ENCODE results near the gene ARHGAP26. TPM values are rescaled to one million over a fixed set of nuclear protein-coding genes. Genes with fewer than 3 reads are reported as not detected.

Gene ARHGAP26
- total RNA-seq, 2 experiments from 2014 or later, result 17.0 to 19.5 TPM

DNA sequence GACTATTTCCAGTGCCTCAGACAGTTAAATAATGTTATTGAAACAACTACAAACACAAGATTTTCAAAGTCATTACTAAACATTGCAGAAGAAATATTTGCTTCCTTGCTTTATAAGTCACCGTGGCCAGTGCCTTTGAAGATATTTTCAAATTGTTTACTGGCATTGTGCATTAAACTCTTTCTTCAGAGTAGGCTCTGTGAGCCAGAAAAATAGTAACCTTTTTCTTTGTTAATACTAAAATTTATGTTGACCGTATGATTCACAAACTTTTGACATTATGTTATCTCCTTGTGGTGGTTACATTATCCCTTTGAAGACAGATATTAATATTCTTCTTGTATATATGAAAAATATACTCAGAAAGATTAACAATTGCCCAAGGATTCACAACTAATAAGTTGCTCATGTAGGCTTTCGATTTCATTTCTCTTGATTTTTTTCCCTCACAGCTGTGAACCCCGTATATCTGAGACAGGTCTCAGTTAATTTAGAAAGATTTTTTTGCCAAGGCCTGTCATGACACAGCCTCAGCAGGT, 493.2 kb downstream of the ARHGAP26 start:
- CTCF ChIA-PET, result no interaction called here
- no peak for DNase-seq
- no peak overlapping the region for H3K4me3 Mint-ChIP-seq
- peaks cover 11% of the 10 kb centered on the region for H3K4me1 Mint-ChIP-seq (ENCODE audit: low read depth)
- intact Hi-C loops (cut with micrococcal nuclease), result no loop called here
- H3K27ac Mint-ChIP-seq, result no peak overlapping the region
- no peaks in the 10 kb centered on the region for H3K36me3 Mint-ChIP-seq (ENCODE audit: low read depth)
- peaks cover 15% of the 10 kb centered on the region for H3K9me3 Mint-ChIP-seq
- H3K27me3 Mint-ChIP-seq (ENCODE audit: low read depth), result no peaks in the 10 kb centered on the region

DNA sequence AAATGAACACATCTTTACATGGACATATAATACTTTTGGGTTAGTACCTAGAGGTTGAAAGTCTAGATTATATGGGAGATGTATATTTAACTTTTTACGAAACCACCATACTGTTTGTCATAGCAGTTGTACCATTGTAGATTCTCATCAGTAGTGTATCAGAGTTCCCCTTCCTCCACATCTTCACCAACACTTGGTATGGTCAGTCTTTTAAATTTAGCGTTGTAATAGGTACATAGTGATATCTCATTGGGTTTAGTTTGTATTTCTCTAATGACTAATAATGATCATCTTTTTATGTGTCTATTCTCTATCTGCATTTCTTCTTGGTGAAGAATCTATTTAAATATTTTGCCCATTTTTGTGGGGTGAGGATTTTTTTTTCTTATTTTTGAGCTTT, 495.8 kb downstream of the ARHGAP26 start:
- peaks cover 2% of the 10 kb centered on the region for H3K36me3 Mint-ChIP-seq (ENCODE audit: low read depth)
- intact Hi-C loops (cut with micrococcal nuclease), result no loop called here
- no peak overlapping the region for H3K27ac Mint-ChIP-seq
- peaks cover 11% of the 10 kb centered on the region for H3K4me1 Mint-ChIP-seq (ENCODE audit: low read depth)
- no peak overlapping the region for H3K4me3 Mint-ChIP-seq
- H3K9me3 Mint-ChIP-seq, result peaks cover 21% of the 10 kb centered on the region
- H3K27me3 Mint-ChIP-seq (ENCODE audit: low read depth), result no peaks in the 10 kb centered on the region
- CTCF ChIA-PET, result interaction anchor here (0.7 kb wide), 1 partner anchor 17 kb away, joined by 5 read pairs; no protein-coding TSS in a partner anchor
- DNase-seq, result no peak

DNA sequence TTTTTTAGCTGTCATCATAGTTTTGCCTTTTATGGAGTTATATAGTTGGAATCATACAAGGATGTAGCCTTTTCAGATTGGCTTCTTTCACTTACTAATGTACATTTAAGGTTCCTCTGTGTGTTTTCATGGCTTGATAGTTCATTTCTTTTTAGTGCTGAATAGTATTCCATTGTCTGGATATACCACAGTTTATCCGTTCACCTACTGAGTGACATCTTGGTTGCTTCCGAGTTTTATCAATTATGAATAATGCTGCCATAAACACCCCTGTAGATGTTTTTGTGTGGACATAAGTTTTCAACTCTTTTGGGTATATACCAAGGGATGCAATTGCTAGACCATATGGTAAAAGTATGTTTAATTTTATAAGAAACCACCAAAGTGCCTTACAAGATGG, 497.0 kb downstream of the ARHGAP26 start:
- Mint-ChIP-seq H3K4me3 (no peak overlapping the region), H3K27me3 (ENCODE audit: low read depth) (no peaks in the 10 kb centered on the region), H3K9me3 (peaks cover 21% of the 10 kb centered on the region), H3K4me1 (ENCODE audit: low read depth) (peaks cover 5% of the 10 kb centered on the region), H3K27ac (no peak overlapping the region), H3K36me3 (ENCODE audit: low read depth) (peaks cover 2% of the 10 kb centered on the region)
- no peak for DNase-seq
- intact Hi-C loops (cut with micrococcal nuclease), result no loop called here
- CTCF ChIA-PET, result no interaction called here

DNA sequence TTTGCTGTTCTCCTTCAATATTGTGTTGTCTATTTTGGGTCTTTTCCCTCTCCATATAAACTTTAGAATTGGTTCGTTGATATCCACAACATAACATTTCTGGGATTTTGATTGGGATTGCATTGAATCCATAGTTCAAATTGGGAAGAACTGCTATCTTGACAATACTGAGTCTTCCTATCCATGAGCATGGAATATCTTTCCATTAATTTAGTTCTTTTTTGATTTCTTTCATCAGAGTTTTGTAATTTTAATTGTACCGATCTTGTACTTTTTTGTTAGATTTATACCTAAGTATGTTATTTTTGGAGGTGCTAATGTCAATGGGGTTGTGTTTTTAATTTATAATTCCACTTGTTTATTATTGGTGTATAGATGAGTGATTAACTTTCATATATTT, 498.2 kb downstream of the ARHGAP26 start:
- CTCF ChIA-PET, result interaction anchor here (0.6 kb wide), 1 partner anchor 150 kb away, joined by 3 read pairs; no protein-coding TSS in a partner anchor
- DNase-seq, result no peak
- peaks cover 21% of the 10 kb centered on the region for H3K9me3 Mint-ChIP-seq
- no peak overlapping the region for H3K27ac Mint-ChIP-seq
- intact Hi-C loops (cut with micrococcal nuclease), result no loop called here
- H3K27me3 Mint-ChIP-seq (ENCODE audit: low read depth), result no peaks in the 10 kb centered on the region
- H3K36me3 Mint-ChIP-seq (ENCODE audit: low read depth), result peaks cover 2% of the 10 kb centered on the region
- H3K4me1 Mint-ChIP-seq (ENCODE audit: low read depth), result no peaks in the 10 kb centered on the region
- H3K4me3 Mint-ChIP-seq, result no peak overlapping the region

DNA sequence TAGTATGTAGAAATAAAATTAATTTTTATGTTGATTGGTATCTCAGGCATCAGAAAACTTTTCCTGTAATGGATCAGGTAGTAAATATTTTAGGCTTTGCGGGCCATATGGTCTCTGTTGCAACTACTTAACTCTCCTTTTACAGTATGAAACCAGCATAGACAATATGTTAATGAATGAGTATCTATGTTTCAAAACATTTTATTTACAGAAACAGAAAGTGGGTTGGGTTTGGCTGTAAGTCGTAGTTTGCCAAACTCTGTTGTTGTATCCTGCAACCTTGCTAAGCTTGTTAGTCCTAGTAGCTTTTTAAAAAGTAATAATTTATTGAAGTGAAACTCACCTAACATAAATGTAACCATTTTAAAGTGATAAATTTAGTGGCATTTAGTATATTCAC, 501.3 kb downstream of the ARHGAP26 start:
- intact Hi-C loops (cut with micrococcal nuclease), result no loop called here
- Mint-ChIP-seq H3K27ac (no peak overlapping the region), H3K36me3 (ENCODE audit: low read depth) (peaks cover 7% of the 10 kb centered on the region)

DNA sequence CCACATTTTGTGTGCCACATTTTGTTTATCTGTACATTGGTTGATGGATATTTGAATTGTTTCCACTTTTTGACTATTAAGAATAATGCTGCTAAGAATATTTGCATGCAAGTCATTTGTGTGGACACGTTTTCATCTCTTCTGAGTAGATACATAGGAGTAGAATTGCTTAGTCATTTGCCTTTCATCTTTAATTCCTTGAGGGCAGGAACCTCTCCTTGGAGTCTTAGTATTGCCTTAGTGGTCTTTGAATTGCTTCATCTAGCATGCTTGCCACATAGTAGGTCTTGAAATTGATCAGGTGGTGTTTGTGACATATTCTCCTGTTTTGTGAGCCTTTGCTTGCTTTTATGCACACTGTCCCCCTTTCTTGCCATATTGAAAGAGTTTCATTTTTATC, 504.8 kb downstream of the ARHGAP26 start:
- CTCF ChIA-PET, result no interaction called here
- Mint-ChIP-seq H3K4me3 (no peak overlapping the region), H3K36me3 (ENCODE audit: low read depth) (peaks cover 8% of the 10 kb centered on the region), H3K27me3 (ENCODE audit: low read depth) (no peaks in the 10 kb centered on the region), H3K9me3 (no peaks in the 10 kb centered on the region), H3K27ac (no peak overlapping the region), H3K4me1 (ENCODE audit: low read depth) (no peaks in the 10 kb centered on the region)
- intact Hi-C loops (cut with micrococcal nuclease), result no loop called here
- DNase-seq, result no peak

More for the DNA sequence above, 501.3 kb downstream of the ARHGAP26 start:
- Mint-ChIP-seq H3K4me1 (ENCODE audit: low read depth) (no peaks in the 10 kb centered on the region), H3K9me3 (peaks cover 16% of the 10 kb centered on the region), H3K4me3 (no peak overlapping the region), H3K27me3 (ENCODE audit: low read depth) (no peaks in the 10 kb centered on the region)
- CTCF ChIA-PET, result no interaction called here
- DNase-seq, result no peak

DNA sequence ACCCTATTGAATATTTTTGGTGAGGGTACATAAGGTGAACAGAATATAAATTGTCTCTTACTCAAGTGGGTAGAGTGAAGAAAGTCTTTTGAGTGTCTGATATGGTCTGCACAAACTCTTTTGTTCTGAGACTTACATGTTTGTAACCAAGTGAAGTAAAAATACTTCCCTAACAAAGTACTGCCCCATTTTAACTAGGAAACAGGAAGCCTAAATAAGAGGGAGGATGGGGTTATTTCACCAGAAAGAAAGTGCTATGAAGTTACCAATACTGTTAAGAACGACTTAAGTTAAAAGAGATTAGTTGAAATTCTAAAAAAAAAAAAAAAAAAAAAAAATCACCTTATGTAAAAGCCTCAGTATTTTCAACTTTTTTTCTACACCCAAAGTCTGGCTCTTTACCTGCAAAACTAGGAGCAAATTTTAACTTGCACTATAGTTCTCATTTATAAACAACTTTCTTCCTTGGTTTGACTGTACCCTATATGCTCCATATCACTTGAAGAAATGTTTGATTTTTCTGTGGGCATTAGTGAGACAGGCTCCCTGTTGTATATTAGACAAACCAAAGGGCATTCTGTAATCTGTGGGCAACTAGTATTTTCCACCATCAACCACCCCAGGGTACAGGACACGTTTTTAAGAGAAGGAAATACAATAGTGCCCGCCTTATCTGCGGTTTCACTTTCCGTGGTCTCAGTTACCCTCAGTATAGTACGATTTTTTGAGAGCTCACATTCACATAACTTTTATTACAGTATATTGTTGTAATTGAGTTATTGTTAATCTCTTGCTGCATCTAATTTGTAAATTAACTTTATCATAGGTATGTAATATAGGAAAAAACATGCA, 505.6 kb downstream of the ARHGAP26 start:
- Mint-ChIP-seq H3K36me3 (ENCODE audit: low read depth) (peaks cover 12% of the 10 kb centered on the region), H3K27me3 (ENCODE audit: low read depth) (no peaks in the 10 kb centered on the region), H3K27ac (no peak overlapping the region), H3K9me3 (no peaks in the 10 kb centered on the region), H3K4me1 (ENCODE audit: low read depth) (no peaks in the 10 kb centered on the region), H3K4me3 (no peak overlapping the region)
- DNase-seq, result no peak
- intact Hi-C loops (cut with micrococcal nuclease), result no loop called here
- CTCF ChIA-PET, result no interaction called here

DNA sequence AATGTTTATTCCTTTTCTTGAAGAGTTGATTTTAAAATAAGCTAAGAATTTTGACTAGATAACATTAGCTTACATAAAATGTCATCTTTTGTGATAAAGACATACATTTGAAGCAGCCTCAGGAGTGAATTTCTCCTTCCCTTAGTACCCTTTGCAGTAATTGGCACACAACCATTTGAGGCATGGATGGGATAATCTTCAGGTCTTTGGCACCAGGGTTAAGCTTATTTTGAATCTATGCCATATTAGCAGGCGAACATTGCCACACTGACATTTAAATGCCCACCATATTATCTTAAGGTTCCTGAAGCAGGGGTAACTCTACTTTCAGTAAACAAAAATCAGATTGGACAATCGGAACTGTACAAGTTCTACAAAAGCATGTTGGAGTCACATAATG, 507.4 kb downstream of the ARHGAP26 start:
- Mint-ChIP-seq H3K9me3 (no peaks in the 10 kb centered on the region), H3K27me3 (ENCODE audit: low read depth) (no peaks in the 10 kb centered on the region), H3K4me1 (ENCODE audit: low read depth) (no peaks in the 10 kb centered on the region), H3K4me3 (no peak overlapping the region), H3K27ac (no peak overlapping the region), H3K36me3 (ENCODE audit: low read depth) (peaks cover 21% of the 10 kb centered on the region)
- CTCF ChIA-PET, result no interaction called here
- intact Hi-C loops (cut with micrococcal nuclease), result no loop called here
- DNase-seq, result no peak

Other genes starting within 250 kb of the ARHGAP26 start
- gene FGF1, start 84.3 kb upstream of the ARHGAP26 start, total RNA-seq, result not detected